Nephron progenitor cell (in vitro differentiated cells): ENCODE results near the gene ANKRD33.

Experiments
- DNase-seq: peaks from one replicate; pipeline ENCODE4 v3.0.0; 2021
- H3K27ac Mint-ChIP-seq: 2 replicates; pipeline ENCODE4 v1.8.0; 2021; ENCODE audit warnings: mild to moderate bottlenecking, moderate library complexity, mixed read lengths
- H3K27me3 Mint-ChIP-seq: 2 replicates; pipeline ENCODE4 v1.8.0; 2021; ENCODE audit warnings: mild to moderate bottlenecking, low read depth, mixed read lengths; ENCODE audit not compliant: poor library complexity
- H3K36me3 Mint-ChIP-seq: 2 replicates; pipeline ENCODE4 v1.8.0; 2021; ENCODE audit warnings: low read depth, mixed read lengths
- H3K4me1 Mint-ChIP-seq: 2 replicates; pipeline ENCODE4 v1.8.0; 2021; ENCODE audit warnings: mixed read lengths
- H3K4me3 Mint-ChIP-seq: 2 replicates; pipeline ENCODE4 v1.8.0; 2021; ENCODE audit warnings: mild to moderate bottlenecking, moderate library complexity, mixed read lengths
- H3K9me3 Mint-ChIP-seq: 2 replicates; pipeline ENCODE4 v1.8.0; 2021; ENCODE audit warnings: mild to moderate bottlenecking, moderate library complexity, mixed read lengths
- CTCF ChIP-seq: fragments of 200-600 bp; sonication (generic); IDR thresholded peaks from 2 replicates; pipeline ENCODE4 v1.5.0; 2021; ENCODE audit warnings: antibody characterized with exemption

Gene ANKRD33

DNA sequence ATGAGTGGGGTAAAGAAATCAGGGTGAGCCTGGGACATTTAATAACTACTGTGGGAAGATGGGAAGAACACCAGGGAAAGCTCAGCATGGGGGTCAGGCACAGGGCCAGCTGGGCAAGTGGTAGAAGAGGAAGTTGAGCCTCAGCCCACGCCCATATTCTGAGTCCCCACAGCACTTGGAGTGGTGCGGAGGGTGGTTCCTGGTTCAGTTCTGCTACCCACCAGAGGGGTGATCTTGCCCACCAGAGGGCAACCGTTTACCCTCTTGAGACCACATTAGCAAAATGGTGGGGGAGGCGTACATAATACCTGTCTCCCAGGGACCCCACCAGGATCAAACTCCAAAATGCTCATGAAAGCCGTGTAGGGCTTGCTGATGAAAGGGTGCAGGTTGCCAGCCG is 16.8 kb upstream of the ANKRD33 start:
- no peak for DNase-seq
- no peaks in the 10 kb centered on the region for H3K9me3 Mint-ChIP-seq
- peaks cover 13% of the 10 kb centered on the region for H3K27me3 Mint-ChIP-seq
- H3K27ac Mint-ChIP-seq = no peak overlapping the region
- peaks cover 86% of the 10 kb centered on the region for H3K4me1 Mint-ChIP-seq
- H3K4me3 Mint-ChIP-seq = peak overlapping the region; percentile 6
- no peak for TF ChIP-seq CTCF
- H3K36me3 Mint-ChIP-seq = no peaks in the 10 kb centered on the region

GRCh38 chr12:51871918-51872688 is 15.8 kb upstream of the ANKRD33 start:
- peaks cover 13% of the 10 kb centered on the region for H3K27me3 Mint-ChIP-seq
- no peak overlapping the region for H3K27ac Mint-ChIP-seq

DNA sequence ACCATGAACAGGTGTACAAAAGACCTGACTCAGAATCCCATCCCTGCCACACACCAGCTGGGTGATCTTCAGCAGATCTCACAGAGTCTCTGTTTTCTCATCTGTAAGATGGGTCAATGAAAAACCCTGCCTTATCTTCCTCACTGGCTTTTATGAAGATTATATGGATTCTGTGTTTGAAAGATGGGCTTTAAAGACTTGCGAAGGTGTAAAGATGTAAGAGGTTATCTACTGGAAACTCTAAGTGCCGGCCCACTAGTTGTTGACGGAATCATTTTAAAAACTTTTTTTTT is 15.3 kb upstream of the ANKRD33 start:
- peaks cover 12% of the 10 kb centered on the region for H3K27me3 Mint-ChIP-seq
- peaks cover 71% of the 10 kb centered on the region for H3K4me1 Mint-ChIP-seq
- no peak overlapping the region for H3K27ac Mint-ChIP-seq
- no peaks in the 10 kb centered on the region for H3K9me3 Mint-ChIP-seq
- no peak overlapping the region for H3K4me3 Mint-ChIP-seq
- no peaks in the 10 kb centered on the region for H3K36me3 Mint-ChIP-seq
- no peak for DNase-seq
- TF ChIP-seq CTCF = no peak

More at GRCh38 chr12:51871918-51872688, 15.8 kb upstream of the ANKRD33 start:
- Mint-ChIP-seq H3K9me3 (no peaks in the 10 kb centered on the region), H3K4me1 (peaks cover 76% of the 10 kb centered on the region), H3K4me3 (peak overlapping the region; percentile 5), H3K36me3 (no peaks in the 10 kb centered on the region)
- peak; percentile 62 for DNase-seq
- no peak for TF ChIP-seq CTCF

DNA sequence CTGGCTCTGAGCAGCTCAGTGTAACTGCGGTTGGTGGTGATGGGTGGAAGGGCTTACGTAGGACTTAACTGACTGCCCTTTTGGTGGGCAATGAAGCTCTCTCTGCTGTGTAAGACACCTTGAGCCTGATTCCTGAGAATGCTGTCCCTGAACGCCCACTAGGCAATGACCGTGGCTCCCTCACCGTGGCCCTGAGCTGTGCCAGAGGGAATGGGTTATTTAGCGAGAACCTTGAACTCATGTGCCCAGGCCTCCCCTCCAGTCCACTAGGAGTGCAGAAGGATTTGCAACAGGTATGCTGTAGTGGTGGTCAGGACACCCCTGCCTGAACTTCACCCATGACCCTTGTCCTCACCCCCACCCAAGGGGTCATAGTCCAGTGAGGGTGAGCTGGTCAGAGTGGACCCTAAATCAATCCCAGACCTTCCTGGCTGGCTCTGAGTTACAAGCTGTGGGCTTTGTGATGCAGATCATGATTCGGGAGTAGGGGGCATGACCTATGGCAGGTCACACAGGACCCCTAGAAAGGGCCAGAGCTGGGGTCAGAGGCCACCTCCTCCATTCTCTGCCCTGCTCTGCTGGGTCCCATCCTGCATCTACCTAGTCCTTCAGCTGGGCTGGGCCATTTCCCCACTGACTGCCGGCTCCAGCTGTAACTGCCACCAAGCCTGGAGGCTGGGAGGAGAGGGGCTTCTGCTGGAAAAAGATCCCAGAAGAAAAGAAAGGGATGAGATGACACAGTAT is 14.5 kb upstream of the ANKRD33 start:
- Mint-ChIP-seq H3K4me1 (peaks cover 63% of the 10 kb centered on the region), H3K36me3 (no peaks in the 10 kb centered on the region), H3K4me3 (no peak overlapping the region), H3K27me3 (peaks cover 6% of the 10 kb centered on the region), H3K9me3 (no peaks in the 10 kb centered on the region), H3K27ac (no peak overlapping the region)
- DNase-seq = no peak
- no peak for TF ChIP-seq CTCF

DNA sequence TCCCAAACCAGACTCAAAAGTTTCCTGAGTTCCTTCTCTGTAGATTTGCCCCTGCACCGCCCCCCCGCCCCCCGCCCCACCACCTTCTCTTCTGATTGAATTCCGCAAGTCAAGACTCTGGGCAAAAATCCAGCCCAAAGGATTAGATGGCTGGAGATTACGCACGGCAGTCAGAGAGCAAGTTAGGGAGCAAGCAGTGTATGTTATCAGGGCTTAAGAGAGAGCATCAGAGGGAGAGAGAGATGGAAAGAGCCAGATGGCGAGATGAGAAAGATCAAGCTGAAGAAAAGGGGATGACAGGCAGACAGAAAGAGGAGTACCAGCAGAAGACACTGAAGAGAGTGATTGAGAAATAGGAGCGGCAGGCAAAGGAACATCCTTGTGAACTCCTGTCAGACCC is 13.9 kb upstream of the ANKRD33 start:
- Mint-ChIP-seq H3K4me3 (no peak overlapping the region), H3K36me3 (no peaks in the 10 kb centered on the region), H3K27ac (no peak overlapping the region), H3K27me3 (peaks cover 4% of the 10 kb centered on the region), H3K9me3 (no peaks in the 10 kb centered on the region), H3K4me1 (peaks cover 57% of the 10 kb centered on the region)
- no peak for TF ChIP-seq CTCF
- DNase-seq = no peak
